Amygdala (tissue), 56 donors: ENCODE measurements around the gene PBRM1.
"Not testable (repeated sequence)": the region's sequence is repeated elsewhere in the genome, so short reads cannot be mapped to it uniquely, and the experiment has no call there.

Experiments
- DNase-seq, 56 donors: peaks; one replicate each; lab custom pipeline; 2025; lab: John Stamatoyannopoulos, UW

PBRM1 gene

GRCh38 chr3:52705438-52705687 is 19.6 kb upstream of the PBRM1 start:
- DNase-seq: peak in 2 of 56 donors; percentile 56 to 65

DNA sequence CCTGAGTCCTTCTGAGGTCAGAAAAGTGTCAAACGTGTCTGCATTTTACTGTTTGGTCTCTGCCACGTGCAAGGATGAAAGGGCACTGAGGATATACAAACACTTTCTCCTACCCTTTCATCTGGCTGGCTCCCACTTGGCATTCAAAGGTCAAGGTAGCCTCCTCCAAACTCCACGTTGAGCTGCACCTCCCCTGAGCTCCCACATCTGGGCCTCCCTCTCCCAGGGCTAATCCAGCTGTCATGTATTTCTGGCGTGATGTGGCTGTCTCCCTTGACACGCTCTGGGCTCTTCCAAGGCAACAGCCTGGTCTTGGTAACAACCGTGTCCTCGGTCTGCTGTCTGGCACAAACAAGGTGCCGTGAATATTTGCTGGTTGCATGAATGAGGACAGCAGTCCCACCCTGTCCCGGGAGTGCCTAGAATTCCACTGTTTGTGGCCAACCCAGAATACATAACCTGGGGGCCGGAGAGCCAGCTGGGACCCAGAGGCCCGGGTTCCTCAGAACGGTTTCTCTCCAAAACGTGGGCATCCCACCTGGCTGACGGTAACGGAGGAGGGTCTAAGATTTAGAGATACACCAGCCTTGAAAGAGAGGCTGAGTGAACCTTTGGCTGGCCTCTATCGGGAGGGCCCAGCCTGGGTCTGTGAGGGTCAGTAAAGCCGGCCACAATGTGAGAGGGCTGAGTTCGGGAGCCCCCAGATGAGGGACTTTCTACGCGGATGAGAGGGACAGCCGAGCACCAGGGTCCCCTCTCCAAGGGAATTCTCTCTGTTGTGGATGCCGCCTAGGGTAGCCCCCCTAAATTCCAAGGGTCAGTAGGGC is 19.1 kb upstream of the PBRM1 start:
- DNase-seq: no peak

GRCh38 chr3:52703341-52703740 is 17.6 kb upstream of the PBRM1 start:
- no peak for DNase-seq

GRCh38 chr3:52697632-52697965 is 11.9 kb upstream of the PBRM1 start:
- no peak for DNase-seq

- DNase-seq: no peak
Measured at GRCh38 chr3:52696830-52697631, 11.3 kb upstream of the PBRM1 start.

DNA sequence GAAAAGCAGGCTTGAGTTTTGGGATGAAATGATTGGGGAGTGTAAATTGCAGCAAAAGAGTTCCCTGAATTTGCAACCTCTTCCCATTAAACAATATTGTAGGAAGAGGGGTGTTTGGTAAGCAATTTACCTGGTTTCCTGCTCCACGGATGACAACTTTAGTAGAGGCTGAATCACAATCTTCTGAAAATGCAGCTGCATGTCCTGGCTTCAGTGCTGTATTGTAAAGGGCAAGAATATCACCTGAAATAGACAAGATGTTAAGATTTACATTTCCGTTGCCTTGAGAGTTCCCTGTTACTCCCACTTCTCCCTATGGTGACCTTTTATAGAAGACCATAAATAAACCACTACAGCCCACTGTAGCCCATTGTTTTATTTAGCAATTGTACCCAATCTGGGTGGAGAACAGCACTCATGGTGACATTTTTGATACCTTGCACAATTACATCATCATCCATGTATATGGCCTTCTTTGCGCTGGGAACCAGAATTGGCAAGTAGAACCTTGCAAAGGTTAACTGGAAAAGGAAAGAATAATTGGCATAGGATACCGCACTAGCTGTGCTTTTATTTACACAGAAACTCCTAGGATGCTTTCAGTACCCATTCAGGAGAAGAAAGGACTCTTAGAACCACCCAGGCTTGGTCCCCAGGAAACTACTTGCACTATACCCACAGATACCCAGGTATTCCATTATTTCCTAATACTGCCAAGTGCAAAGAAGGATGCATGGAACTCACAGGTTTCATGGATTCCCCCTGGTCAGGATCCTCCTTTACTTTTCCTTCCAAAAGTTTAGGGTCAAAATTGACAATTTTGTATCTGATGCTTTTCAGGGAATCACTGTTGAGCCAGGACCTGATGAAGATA is 10.3 kb upstream of the PBRM1 start:
- no peak for DNase-seq

DNA sequence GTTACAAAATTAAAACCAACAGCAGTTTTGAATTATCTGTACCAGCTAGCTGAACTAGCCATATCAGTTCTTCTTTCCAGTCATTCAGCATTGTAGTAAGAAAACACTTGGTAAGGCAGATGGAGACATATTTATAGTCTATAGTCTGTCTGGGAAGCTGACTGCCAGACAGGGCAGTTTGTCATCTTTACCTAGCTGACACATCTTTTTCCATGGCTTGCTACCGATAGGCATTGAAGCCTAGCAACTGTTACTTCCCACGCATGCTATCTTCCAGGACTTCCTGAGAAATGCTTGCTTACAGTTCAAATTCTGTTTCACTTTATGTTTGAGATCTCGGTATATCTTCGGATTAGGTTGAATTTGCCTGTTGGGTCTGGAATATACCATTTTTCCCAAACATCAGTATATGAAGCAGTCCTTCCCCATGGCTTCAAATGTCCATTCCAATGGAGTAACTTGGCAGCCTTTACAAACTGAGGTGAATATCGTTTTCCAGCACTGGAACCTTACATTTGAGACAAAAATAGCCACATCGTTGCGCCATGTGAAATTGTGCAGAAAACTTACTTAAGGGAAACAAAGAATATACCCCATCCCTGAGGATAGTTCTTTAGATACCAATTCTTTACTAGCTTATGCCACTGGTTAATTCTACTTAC is 8.9 kb upstream of the PBRM1 start:
- no peak for DNase-seq

- DNase-seq: no peak
Measured at GRCh38 chr3:52693071-52693470, 7.4 kb upstream of the PBRM1 start.

GRCh38 chr3:52690560-52690959 is 4.8 kb upstream of the PBRM1 start:
- DNase-seq: no peak

DNA sequence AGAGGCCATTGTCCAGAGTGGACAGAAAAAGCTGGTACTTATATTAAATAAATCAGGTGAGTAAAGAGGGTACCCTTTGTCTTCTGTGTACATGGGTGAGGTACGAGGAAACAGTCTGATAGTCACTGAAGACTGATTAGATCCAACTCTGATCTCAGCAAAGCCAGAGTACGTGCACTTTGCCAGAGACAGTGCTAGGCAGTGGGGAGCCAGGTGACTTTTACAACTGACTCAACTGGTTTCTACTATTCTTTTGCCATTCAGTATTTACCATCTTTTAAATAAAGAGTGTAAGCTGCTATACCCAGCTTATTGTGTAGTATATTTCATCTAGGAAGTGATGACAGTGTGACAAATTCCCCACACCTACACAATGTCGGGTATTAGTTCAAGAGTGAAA is 3.4 kb upstream of the PBRM1 start:
- DNase-seq: no peak

DNA sequence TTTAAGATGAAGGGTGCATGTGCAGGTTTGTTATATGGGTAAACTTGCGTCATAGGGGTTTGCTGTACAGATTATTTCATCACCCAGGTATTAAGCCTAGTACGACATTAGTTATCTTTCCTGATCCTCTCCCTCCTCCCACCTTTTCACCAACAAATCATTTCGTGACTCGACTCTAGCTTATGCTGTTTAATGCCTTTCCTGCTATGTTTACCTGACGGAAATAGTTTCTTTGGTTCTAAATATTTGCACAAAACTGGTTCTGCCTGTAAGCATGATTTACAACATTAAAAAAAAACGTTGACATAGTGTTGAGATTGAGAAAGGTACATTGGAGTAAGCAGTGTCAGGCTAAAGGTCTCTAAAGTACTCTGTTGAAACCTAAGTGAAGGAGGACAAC is 2.6 kb upstream of the PBRM1 start:
- no peak for DNase-seq

GRCh38 chr3:52685285-52685708 is 416 bp downstream of the PBRM1 start:
- peak in 38 of 56 donors; percentile 44 to 95 (median 80) for DNase-seq

DNA sequence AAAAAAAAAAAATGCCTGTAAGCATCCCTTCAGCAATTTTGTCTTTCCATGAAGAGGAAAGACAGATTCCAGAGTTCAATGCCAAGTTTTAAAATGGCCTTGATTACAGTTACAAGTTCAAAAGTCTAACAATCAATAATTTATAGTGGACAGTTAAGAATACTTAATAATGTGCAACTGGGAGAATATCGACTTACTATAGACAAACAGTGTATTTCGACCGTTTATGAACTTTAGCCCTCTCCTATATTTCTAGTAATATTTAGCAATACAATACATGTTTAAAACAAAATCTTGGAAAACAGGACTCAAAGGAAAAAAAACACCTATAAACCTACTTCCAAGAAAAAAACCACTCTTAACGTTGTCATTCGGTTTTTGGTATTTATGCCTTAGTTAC is 1.5 kb downstream of the PBRM1 start:
- DNase-seq: no peak

DNA sequence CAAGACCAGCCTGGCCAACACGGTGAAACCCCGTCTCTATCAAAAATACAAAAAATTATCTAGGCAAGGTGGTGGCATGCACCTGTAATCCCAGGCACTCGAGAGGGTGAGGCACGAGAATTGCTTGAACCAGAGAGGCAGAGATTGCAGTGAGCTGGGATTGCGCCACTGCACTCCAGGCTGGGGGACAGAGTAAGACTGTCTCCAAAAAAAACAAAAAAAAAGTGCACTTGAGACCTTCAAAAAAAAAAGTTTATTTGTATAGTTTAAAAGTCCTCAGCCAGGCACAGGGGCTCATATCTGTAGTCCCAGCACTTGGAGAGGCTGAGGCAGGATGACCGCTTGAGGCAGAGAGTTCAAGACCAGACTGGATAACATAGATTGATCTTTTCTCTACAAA is 2.1 kb downstream of the PBRM1 start:
- DNase-seq: no peak

- peak in 16 of 56 donors; percentile 3 to 46 (median 13) for DNase-seq
Measured at GRCh38 chr3:52682016-52682415, 3.7 kb downstream of the PBRM1 start.

GRCh38 chr3:52681596-52681995 is 4.1 kb downstream of the PBRM1 start:
- DNase-seq: no peak

GRCh38 chr3:52679811-52680210 is 5.9 kb downstream of the PBRM1 start:
- no peak for DNase-seq

GRCh38 chr3:52679199-52679538 is 6.5 kb downstream of the PBRM1 start:
- DNase-seq: no peak

GRCh38 chr3:52678265-52679198 is 7.2 kb downstream of the PBRM1 start:
- no peak for DNase-seq

- DNase-seq: not testable (repeated sequence)
Measured at GRCh38 chr3:52676201-52676600, 9.5 kb downstream of the PBRM1 start.
